Neutrophil (primary cell): ENCODE measurements around the gene GRIK4.

Experiments used
- H3K27ac ChIP-seq: fragments of 200-600 bp; sonication (generic); 2 replicates; pipeline ENCODE4 v1.5.1; 2016; ENCODE audit warnings: mild to moderate bottlenecking, moderate library complexity
- H3K27me3 ChIP-seq: fragments of 200-600 bp; sonication (generic); 2 replicates; pipeline ENCODE4 v1.6.0; 2016; ENCODE audit warnings: mild to moderate bottlenecking
- H3K36me3 ChIP-seq: fragments of 200-600 bp; sonication (generic); 2 replicates; pipeline ENCODE4 v1.5.1; 2017
- H3K4me1 ChIP-seq, 2 experiments: fragments of 200-600 bp in 1 of 2; sonication (generic) in 1 of 2; 1 replicate in 1 of 2; 2 replicates in 1 of 2; pipeline versions ENCODE4 v1.5.1 to v1.6.1; 2013 to 2016; ENCODE audit warnings: low read depth in 1 of 2, low read length in 1 of 2, mild to moderate bottlenecking in 1 of 2, moderate library complexity in 1 of 2; ENCODE audit not compliant: control insufficient read depth in 1 of 2, insufficient read depth in 1 of 2
- H3K4me3 ChIP-seq, 2 experiments: fragments of 200-600 bp in 1 of 2; sonication (generic) in 1 of 2; 1 replicate in 1 of 2; 2 replicates in 1 of 2; pipeline ENCODE4 v1.5.1; 2013 to 2016; ENCODE audit warnings: low read depth in 1 of 2, low read length in 1 of 2, mild to moderate bottlenecking in 1 of 2, moderate library complexity in 1 of 2
- H3K9me3 ChIP-seq: fragments of 200-600 bp; sonication (generic); 2 replicates; pipeline ENCODE4 v1.5.1; 2016
- TF ChIP-seq, protein P1 (sequence below): fragments of 200-600 bp; sonication (generic); IDR thresholded peaks from 2 replicates; pipeline ENCODE4 v1.5.1; 2016; ENCODE audit warnings: antibody characterized with exemption

The GRIK4 gene

DNA sequence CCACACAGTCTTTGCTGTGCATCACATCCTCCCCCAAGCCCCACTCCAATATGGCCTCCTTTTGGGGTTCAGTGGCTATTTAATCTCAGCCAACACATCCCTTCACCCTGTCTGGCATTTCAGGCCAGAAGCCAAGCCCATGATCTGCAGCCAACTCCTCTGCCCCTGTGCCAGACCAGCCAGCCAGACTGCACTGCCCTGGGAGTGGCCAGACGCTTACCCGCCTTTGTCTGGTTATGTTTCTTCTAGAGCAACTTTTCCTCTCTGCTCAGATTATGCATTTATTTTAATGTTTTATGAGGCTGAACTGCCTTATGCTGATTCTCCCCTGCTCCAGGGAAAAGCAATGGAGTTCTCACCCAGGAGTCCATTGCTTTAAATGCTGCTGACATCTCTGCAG, 305.6 kb downstream of the GRIK4 start:
- H3K4me3 ChIP-seq, result no peak overlapping the region
- no peaks in the 10 kb centered on the region for H3K36me3 ChIP-seq
- H3K27ac ChIP-seq, result no peak overlapping the region
- TF ChIP-seq, protein P1, sequence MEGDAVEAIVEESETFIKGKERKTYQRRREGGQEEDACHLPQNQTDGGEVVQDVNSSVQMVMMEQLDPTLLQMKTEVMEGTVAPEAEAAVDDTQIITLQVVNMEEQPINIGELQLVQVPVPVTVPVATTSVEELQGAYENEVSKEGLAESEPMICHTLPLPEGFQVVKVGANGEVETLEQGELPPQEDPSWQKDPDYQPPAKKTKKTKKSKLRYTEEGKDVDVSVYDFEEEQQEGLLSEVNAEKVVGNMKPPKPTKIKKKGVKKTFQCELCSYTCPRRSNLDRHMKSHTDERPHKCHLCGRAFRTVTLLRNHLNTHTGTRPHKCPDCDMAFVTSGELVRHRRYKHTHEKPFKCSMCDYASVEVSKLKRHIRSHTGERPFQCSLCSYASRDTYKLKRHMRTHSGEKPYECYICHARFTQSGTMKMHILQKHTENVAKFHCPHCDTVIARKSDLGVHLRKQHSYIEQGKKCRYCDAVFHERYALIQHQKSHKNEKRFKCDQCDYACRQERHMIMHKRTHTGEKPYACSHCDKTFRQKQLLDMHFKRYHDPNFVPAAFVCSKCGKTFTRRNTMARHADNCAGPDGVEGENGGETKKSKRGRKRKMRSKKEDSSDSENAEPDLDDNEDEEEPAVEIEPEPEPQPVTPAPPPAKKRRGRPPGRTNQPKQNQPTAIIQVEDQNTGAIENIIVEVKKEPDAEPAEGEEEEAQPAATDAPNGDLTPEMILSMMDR, result no peak
- no peaks in the 10 kb centered on the region for H3K4me1 ChIP-seq
- no peaks in the 10 kb centered on the region for H3K9me3 ChIP-seq
- H3K27me3 ChIP-seq, result peaks cover 54% of the 10 kb centered on the region

DNA sequence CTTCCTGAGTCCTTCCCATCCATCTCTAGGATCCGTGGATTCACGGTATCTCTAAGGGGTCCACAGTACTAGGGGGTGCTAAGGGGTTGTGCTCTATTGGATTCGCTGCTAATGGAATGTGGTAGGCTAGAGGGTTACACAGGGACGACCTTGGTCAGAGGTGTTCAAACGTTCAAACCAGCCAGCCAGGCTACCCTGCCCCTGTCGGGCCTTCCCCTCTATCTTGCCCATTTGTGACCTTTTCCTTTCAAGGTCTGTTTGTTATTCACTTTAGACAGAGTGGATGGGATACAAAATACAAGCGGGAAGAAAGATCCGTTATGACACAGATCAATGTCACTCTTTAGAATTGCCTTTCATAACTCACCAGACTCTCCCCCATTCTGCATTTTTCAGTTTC, 306.5 kb downstream of the GRIK4 start:
- Histone ChIP-seq H3K4me1 (no peaks in the 10 kb centered on the region), H3K4me3 (no peak overlapping the region), H3K27ac (no peak overlapping the region), H3K9me3 (no peaks in the 10 kb centered on the region), H3K27me3 (peaks cover 51% of the 10 kb centered on the region), H3K36me3 (no peaks in the 10 kb centered on the region)
- TF ChIP-seq, protein P1, result no peak

DNA sequence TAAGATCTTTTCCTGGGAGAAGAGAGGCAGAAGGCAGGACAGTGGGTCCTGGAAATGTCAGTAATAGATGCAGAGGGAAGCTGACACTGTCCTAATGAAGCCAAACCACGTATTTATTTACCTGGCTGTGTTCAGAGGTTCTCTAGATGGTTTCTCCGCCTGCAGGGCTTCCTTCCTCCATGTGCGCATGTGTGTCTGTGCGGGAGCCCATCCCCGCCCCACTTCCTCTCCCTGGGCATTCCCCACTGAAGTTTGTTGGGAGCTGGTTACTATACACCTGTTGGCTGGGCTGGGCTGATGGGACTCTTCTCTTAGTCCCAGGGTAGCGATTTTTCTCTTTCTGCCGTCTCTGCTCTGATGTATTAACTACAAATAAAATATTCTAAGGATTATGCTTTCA, 307.5 kb downstream of the GRIK4 start:
- Histone ChIP-seq H3K4me3 (no peak overlapping the region), H3K27me3 (peaks cover 50% of the 10 kb centered on the region), H3K9me3 (no peaks in the 10 kb centered on the region)

DNA sequence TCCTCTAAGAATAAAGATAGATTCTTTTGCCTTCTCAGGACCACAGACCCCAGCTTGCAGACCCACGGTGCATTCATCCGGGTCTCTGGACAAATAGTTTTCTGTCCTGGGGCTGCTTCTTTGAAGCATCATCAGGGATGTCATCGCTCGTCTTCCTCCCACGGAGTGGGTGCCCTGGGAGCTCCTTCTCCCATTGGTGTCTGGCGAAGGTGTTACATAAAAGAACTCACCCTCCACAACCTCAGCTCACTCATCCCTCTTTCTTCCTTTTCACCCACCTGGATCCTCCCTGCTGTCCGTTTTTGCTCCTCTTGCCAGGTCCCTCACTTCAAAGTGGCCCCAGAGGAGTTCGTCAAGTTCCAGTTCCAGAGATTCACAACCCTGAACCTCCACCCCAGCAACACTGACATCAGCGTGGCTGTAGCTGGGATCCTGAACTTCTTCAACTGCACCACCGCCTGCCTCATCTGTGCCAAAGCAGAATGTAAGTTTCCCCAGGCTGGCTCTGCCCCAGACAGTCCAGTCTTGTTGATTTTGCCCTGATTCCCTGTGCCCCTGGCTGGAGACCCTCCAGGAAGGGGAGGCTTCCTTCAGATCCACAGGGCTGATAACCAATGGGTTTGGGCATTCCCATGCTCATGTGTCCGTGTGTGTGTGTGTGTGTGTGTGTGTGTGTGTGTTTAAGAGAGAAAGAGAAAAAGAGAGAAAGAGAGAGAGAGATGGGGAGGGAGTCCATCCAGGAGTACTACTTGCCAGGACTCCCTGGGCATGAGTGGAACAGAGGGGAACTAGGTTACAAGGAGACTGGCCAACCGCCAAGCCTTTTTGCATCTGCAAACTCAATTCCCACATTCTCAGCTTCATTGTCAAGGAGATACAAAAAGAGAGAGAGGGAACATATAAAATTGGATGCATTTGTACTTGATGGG, 308.2 kb downstream of the GRIK4 start:
- Histone ChIP-seq H3K27ac (no peak overlapping the region), H3K27me3 (peaks cover 50% of the 10 kb centered on the region), H3K4me3 (no peak overlapping the region), H3K9me3 (no peaks in the 10 kb centered on the region), H3K36me3 (no peaks in the 10 kb centered on the region), H3K4me1 (no peaks in the 10 kb centered on the region)
- TF ChIP-seq, protein P1, result no peak

More for the DNA sequence above, 307.5 kb downstream of the GRIK4 start:
- TF ChIP-seq, protein P1, result no peak
- Histone ChIP-seq H3K36me3 (no peaks in the 10 kb centered on the region), H3K4me1 (no peaks in the 10 kb centered on the region), H3K27ac (no peak overlapping the region)

DNA sequence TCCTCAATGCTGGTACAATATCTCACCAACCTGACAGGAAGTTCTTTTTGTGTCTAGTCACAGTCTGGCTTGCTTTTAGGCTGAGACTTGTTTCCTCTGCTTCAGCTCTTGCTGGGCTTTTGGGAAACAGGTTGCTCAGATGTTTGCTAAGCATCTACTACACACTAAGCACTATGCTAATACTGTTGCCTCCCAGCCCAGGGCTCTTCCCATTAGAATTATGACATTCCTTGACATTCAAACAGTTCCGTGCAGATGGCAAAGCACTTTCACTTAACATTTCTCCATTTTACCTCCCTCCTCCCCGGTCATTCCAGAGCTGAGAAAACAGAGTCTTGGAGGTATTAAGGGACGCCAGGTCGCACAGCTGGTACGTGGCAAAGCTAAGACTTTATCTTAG, 311.6 kb downstream of the GRIK4 start:
- Histone ChIP-seq H3K4me1 (no peaks in the 10 kb centered on the region), H3K9me3 (no peaks in the 10 kb centered on the region), H3K4me3 (no peak overlapping the region), H3K27me3 (peaks cover 29% of the 10 kb centered on the region), H3K27ac (no peak overlapping the region), H3K36me3 (no peaks in the 10 kb centered on the region)
- TF ChIP-seq, protein P1, result no peak
